Common myeloid progenitor, CD34-positive (primary cell): Measurements from ENCODE around the gene PM20D2.

Experiments used
- CTCF ChIA-PET: fragments of 350-600 bp; sonication (Branson Sonifier 250); formaldehyde crosslinking; loops from one replicate; lab custom pipeline; 2021; ENCODE audit warnings: antibody characterized with exemption; lab: Charles Lee
- POLR2A ChIA-PET: fragments of 350-600 bp; sonication (Branson Sonifier 250); formaldehyde crosslinking; loops from one replicate; lab custom pipeline; 2021; ENCODE audit warnings: antibody characterized with exemption; lab: Charles Lee
- DNase-seq, 3 donors: peaks; one replicate each; pipeline versions ENCODE4 v3.0.0 to v3.0.0-alpha.2; 2013
- H3K27ac ChIP-seq, 2 experiments: 1 replicate in 1 of 2; 2 replicates in 1 of 2; pipeline ENCODE4 v1.7.0; 2013; ENCODE audit warnings: inconsistent platforms in 2 of 2, low read length in 2 of 2, mild to moderate bottlenecking in 2 of 2, low read depth in 1 of 2, moderate library complexity in 1 of 2; ENCODE audit not compliant: severe bottlenecking in 2 of 2, insufficient read depth in 1 of 2, poor library complexity in 1 of 2
- H3K27me3 ChIP-seq, 5 experiments: replicated peaks in 2 of 5; 1 replicate in 3 of 5; 2 replicates in 2 of 5; pipeline versions ENCODE4 v1.6.1 to v1.7.0; 2013; ENCODE audit warnings: low read length in 4 of 5, mild to moderate bottlenecking in 2 of 5, moderate library complexity in 2 of 5, inconsistent platforms in 1 of 5; ENCODE audit not compliant: insufficient read depth in 5 of 5, control insufficient read depth in 4 of 5
- H3K36me3 ChIP-seq, 4 experiments: 1 replicate in 2 of 4; 2 replicates in 2 of 4; pipeline versions ENCODE4 v1.6.1 to v1.7.0; 2013; ENCODE audit warnings: low read length in 3 of 4, control low read depth in 1 of 4, mild to moderate bottlenecking in 1 of 4; ENCODE audit not compliant: control insufficient read depth in 4 of 4, insufficient read depth in 4 of 4
- H3K4me1 ChIP-seq, 4 experiments: 1 replicate in 3 of 4; 2 replicates in 1 of 4; pipeline versions ENCODE4 v1.6.1 to v1.7.1; 2013; ENCODE audit warnings: low read length in 3 of 4, mild to moderate bottlenecking in 3 of 4, control low read depth in 1 of 4, inconsistent platforms in 1 of 4, moderate library complexity in 1 of 4; ENCODE audit not compliant: control insufficient read depth in 4 of 4, insufficient read depth in 4 of 4; ENCODE audit errors: control extremely low read depth in 1 of 4
- H3K4me3 ChIP-seq, 7 experiments: 1 replicate in 4 of 7; 2 replicates in 3 of 7; pipeline versions ENCODE4 v1.5.1 to v1.7.0; 2013; ENCODE audit warnings: mild to moderate bottlenecking in 7 of 7, low read length in 6 of 7, moderate library complexity in 6 of 7, inconsistent platforms in 2 of 7, low read depth in 2 of 7, control low read depth in 1 of 7; ENCODE audit not compliant: insufficient read depth in 4 of 7, control insufficient read depth in 1 of 7; ENCODE audit errors: extremely low read depth in 1 of 7
- H3K9me3 ChIP-seq, 5 experiments: 1 replicate in 4 of 5; 2 replicates in 1 of 5; pipeline versions ENCODE4 v1.6.1 to v1.7.1; 2013; ENCODE audit warnings: low read length in 4 of 5, mild to moderate bottlenecking in 2 of 5, inconsistent platforms in 1 of 5, low read depth in 1 of 5, moderate library complexity in 1 of 5; ENCODE audit not compliant: control insufficient read depth in 4 of 5, insufficient read depth in 2 of 5; ENCODE audit errors: control extremely low read depth in 1 of 5
- WGBS: methylation state at CpG from one replicate; pipeline ENCODE4 v1.1.5; 2013; ENCODE audit not compliant: insufficient coverage; 5-methylcytosine and 5-hydroxymethylcytosine counted together

PM20D2 gene

DNA sequence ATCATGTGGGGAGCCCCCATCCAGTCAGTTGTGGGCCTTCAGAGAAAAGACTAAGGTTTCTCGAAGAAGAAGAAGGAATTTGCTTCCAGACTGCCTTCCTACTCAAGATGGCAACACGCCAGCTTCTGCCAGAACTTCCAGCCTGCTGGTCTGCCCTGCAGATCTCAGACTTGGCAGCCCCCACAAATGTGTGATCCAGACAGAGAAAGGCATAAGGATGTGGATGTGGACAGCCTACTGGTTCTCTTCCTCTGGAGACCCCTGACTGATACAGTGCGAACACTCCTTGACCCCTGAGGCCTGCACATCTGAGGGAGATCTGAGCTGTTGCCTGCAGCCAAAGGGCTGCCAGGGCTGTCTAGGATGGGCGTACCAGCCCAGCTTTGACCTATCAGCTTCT lies 62.7 kb downstream of the PM20D2 start:
- DNase-seq: no peak
- no peaks in the 10 kb centered on the region for H3K36me3 ChIP-seq
- H3K9me3 ChIP-seq: no peaks in the 10 kb centered on the region
- H3K4me1 ChIP-seq: no peaks in the 10 kb centered on the region
- H3K4me3 ChIP-seq: no peak overlapping the region
- H3K27ac ChIP-seq: no peak overlapping the region
- POLR2A ChIA-PET: no interaction called here
- WGBS: 98% methylated on average over 4 of the region's 4 CpGs
- CTCF ChIA-PET: interaction anchor here (1.3 kb wide), 2 partner anchors 8 to 30 kb away, joined by 3 to 4 read pairs; no protein-coding TSS in a partner anchor
- no peaks in the 10 kb centered on the region for H3K27me3 ChIP-seq

DNA sequence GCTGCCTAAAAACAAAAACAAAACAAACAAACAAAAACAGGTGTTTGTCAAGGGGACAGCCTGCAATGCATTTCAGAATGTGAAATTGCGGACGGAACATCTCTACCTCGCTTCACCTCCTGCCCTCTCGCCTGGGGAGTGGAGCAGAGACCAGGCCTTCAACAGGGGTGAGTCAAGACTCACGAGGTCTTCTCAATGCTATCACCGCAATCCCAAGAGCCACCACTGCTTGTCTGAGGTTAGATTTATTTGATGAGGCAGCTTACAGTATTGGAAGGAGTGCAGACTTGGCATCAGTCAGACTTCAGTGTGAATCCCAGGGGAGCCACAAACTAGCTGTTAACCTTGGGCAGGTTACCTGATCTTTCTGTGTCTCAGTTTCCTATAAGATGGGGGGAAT lies 63.6 kb downstream of the PM20D2 start:
- ChIA-PET POLR2A (no interaction called here), CTCF (interaction anchor here (1.3 kb wide), 2 partner anchors 9 to 29 kb away, joined by 3 to 4 read pairs; no protein-coding TSS in a partner anchor)
- WGBS: 93% methylated on average over 6 of the region's 6 CpGs
- peak in 1 of 3 donors; percentile 5 for DNase-seq
- Histone ChIP-seq H3K36me3 (no peaks in the 10 kb centered on the region), H3K27ac (no peak overlapping the region), H3K4me3 (no peak overlapping the region), H3K9me3 (no peaks in the 10 kb centered on the region), H3K27me3 (no peaks in the 10 kb centered on the region), H3K4me1 (no peaks in the 10 kb centered on the region)

DNA sequence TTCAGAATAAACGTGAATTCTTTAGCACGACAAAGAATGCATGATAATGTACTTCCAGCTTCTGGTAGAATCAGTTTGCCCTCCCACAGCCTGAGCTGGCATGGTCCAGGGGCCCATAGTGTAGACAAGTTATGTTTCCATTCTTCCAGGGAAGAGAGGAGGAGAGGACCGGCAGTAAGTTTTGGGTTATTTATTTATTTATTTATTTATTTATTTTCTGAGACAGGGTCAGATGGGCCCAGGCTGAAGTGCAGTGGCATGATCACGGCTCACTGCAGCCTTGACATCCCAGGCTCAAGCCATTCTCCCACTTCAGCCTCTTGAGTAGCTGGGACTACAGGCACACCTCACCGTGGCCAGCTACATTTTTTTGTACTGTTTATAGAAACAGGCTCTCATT lies 66.6 kb downstream of the PM20D2 start:
- POLR2A ChIA-PET: no interaction called here
- CTCF ChIA-PET: no interaction called here

DNA sequence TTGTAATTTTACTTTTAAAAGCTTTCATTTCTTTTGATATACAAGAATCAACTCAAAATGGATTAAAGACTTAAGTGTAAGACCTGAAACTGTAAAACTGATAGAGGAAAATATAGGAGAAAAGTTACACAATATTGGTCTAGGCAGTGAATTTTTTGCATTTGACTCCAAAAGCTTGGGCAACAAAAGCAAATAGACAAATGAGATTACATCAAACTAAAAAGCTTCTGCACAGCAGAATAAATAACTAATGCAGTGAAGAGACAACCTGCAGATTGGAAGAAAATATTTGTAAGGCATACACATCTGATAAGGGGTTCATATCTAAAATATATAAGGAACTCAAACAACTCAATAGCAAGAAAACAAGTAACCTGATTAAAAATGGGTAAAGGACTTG lies 68.3 kb downstream of the PM20D2 start:
- Histone ChIP-seq H3K4me3 (no peak overlapping the region), H3K27ac (no peak overlapping the region), H3K36me3 (no peaks in the 10 kb centered on the region), H3K9me3 (peaks cover 0 to 2% (median 0%) of the 10 kb centered on the region in 5 experiments), H3K4me1 (peaks cover 0 to 14% (median 5%) of the 10 kb centered on the region in 4 experiments), H3K27me3 (peaks cover 0 to 3% (median 0%) of the 10 kb centered on the region in 5 experiments)
- POLR2A ChIA-PET: no interaction called here
- DNase-seq: no peak
- CTCF ChIA-PET: no interaction called here

More for the DNA sequence above, 66.6 kb downstream of the PM20D2 start:
- H3K27me3 ChIP-seq: peaks cover 0 to 3% (median 0%) of the 10 kb centered on the region in 5 experiments
- H3K4me1 ChIP-seq: peaks cover 0 to 11% (median 3%) of the 10 kb centered on the region in 4 experiments
- no peak overlapping the region for H3K4me3 ChIP-seq
- peaks cover 0 to 2% (median 0%) of the 10 kb centered on the region in 5 experiments for H3K9me3 ChIP-seq
- H3K27ac ChIP-seq: no peak overlapping the region
- H3K36me3 ChIP-seq: no peaks in the 10 kb centered on the region
- DNase-seq: no peak
- 72% methylated on average over 4 of the region's 5 CpGs for WGBS
